Mesenchymal stem cell (in vitro differentiated cells and primary cell): ENCODE measurements around the gene CCDC30.

Source experiments
- DNase-seq: peaks from one replicate; pipeline ENCODE4 v3.0.0-alpha.2; 2013
- H2AFZ ChIP-seq: one replicate; pipeline ENCODE4 v1.6.1; 2013; ENCODE audit warnings: low read depth, mild to moderate bottlenecking, control low read depth, inconsistent platforms, low read length, moderate library complexity
- H2AK5ac ChIP-seq: 2 replicates; pipeline ENCODE4 v1.6.1; 2013; ENCODE audit warnings: low read length, moderate library complexity, mild to moderate bottlenecking, inconsistent platforms; ENCODE audit not compliant: severe bottlenecking
- H2BK120ac ChIP-seq: one replicate; pipeline ENCODE4 v1.6.1; 2013; ENCODE audit warnings: low read depth, mild to moderate bottlenecking, inconsistent platforms, low read length, moderate library complexity
- H2BK12ac ChIP-seq, 2 experiments: one replicate each; pipeline ENCODE4 v1.6.1; 2013; ENCODE audit warnings: inconsistent platforms in 2 of 2, low read length in 2 of 2, mild to moderate bottlenecking in 2 of 2, moderate library complexity in 2 of 2, control low read depth in 1 of 2
- H2BK15ac ChIP-seq: one replicate; pipeline ENCODE4 v1.6.1; 2013; ENCODE audit warnings: mild to moderate bottlenecking, low read depth, inconsistent platforms; ENCODE audit not compliant: poor library complexity, severe bottlenecking
- H2BK5ac ChIP-seq: 2 replicates; pipeline ENCODE4 v1.6.1; 2013; ENCODE audit warnings: low read depth, mild to moderate bottlenecking, low read length, control low read depth, inconsistent platforms; ENCODE audit not compliant: poor library complexity, severe bottlenecking
- H3K14ac ChIP-seq, 2 experiments: one replicate each; pipeline ENCODE4 v1.6.1; 2013; ENCODE audit warnings: inconsistent platforms in 2 of 2, low read length in 2 of 2, control low read depth in 1 of 2, mild to moderate bottlenecking in 1 of 2, moderate library complexity in 1 of 2
- H3K18ac ChIP-seq, 2 experiments: one replicate each; pipeline ENCODE4 v1.6.1; 2013; ENCODE audit warnings: inconsistent platforms in 2 of 2, low read length in 2 of 2, control low read depth in 1 of 2, low read depth in 1 of 2, mild to moderate bottlenecking in 1 of 2
- H3K23ac ChIP-seq, 2 experiments: one replicate each; pipeline ENCODE4 v1.6.1; 2013; ENCODE audit warnings: inconsistent platforms in 2 of 2, low read length in 2 of 2, mild to moderate bottlenecking in 2 of 2, moderate library complexity in 2 of 2, control low read depth in 1 of 2
- H3K27ac ChIP-seq: 2 replicates; pipeline ENCODE4 v1.5.1; 2013; ENCODE audit warnings: mild to moderate bottlenecking, moderate library complexity, low read length, control low read depth, inconsistent platforms; ENCODE audit not compliant: poor library complexity, severe bottlenecking
- H3K27me3 ChIP-seq, 2 experiments: 2 replicates each; pipeline versions ENCODE4 v1.6.1 to v1.7.0; 2013; ENCODE audit warnings: low read length in 2 of 2, mild to moderate bottlenecking in 2 of 2, moderate library complexity in 2 of 2, control low read depth in 1 of 2, inconsistent platforms in 1 of 2; ENCODE audit not compliant: control insufficient read depth in 1 of 2, insufficient read depth in 1 of 2
- H3K36me3 ChIP-seq, 2 experiments: 2 replicates each; pipeline versions ENCODE4 v1.6.1 to v1.7.0; 2013; ENCODE audit warnings: low read length in 2 of 2, control low read depth in 1 of 2, inconsistent platforms in 1 of 2, low read depth in 1 of 2, mild to moderate bottlenecking in 1 of 2; ENCODE audit not compliant: insufficient read depth in 2 of 2, control insufficient read depth in 1 of 2
- H3K4ac ChIP-seq, 2 experiments: one replicate each; pipeline ENCODE4 v1.6.1; 2013; ENCODE audit warnings: inconsistent platforms in 2 of 2, low read length in 2 of 2, mild to moderate bottlenecking in 2 of 2, moderate library complexity in 2 of 2, control low read depth in 1 of 2, low read depth in 1 of 2
- H3K4me1 ChIP-seq: 2 replicates; pipeline ENCODE4 v1.6.1; 2013; ENCODE audit warnings: low read depth, low read length, control low read depth; ENCODE audit not compliant: control insufficient read depth, insufficient read depth
- H3K4me2 ChIP-seq: 2 replicates; pipeline ENCODE4 v1.6.1; 2013; ENCODE audit warnings: low read length, mild to moderate bottlenecking, inconsistent platforms; ENCODE audit not compliant: poor library complexity, severe bottlenecking
- H3K4me3 ChIP-seq, 2 experiments: 2 replicates each; pipeline versions ENCODE4 v1.5.1 to v1.7.0; 2013; ENCODE audit warnings: low read length in 2 of 2, mild to moderate bottlenecking in 2 of 2, control low read depth in 1 of 2, low read depth in 1 of 2; ENCODE audit not compliant: insufficient read depth in 1 of 2
- H3K79me1 ChIP-seq: replicated peaks from 2 replicates; pipeline ENCODE4 v1.6.1; 2013; ENCODE audit warnings: mild to moderate bottlenecking, control low read depth, low read length, inconsistent platforms; ENCODE audit not compliant: poor library complexity, severe bottlenecking
- H3K9ac ChIP-seq: 2 replicates; pipeline ENCODE4 v1.7.0; 2013; ENCODE audit warnings: mild to moderate bottlenecking, low read length, moderate library complexity
- H3K9me3 ChIP-seq: 2 replicates; pipeline ENCODE4 v1.7.0; 2013; ENCODE audit warnings: mild to moderate bottlenecking, low read length; ENCODE audit not compliant: control insufficient read depth
- H4K8ac ChIP-seq: one replicate; pipeline ENCODE4 v1.6.1; 2013; ENCODE audit warnings: inconsistent platforms, mild to moderate bottlenecking, low read length, moderate library complexity
- H4K91ac ChIP-seq: one replicate; pipeline ENCODE4 v1.6.1; 2013; ENCODE audit warnings: mild to moderate bottlenecking, low read length, inconsistent platforms
- WGBS: methylation state at CpG from one replicate; pipeline ENCODE4 v1.1.7; 2013; ENCODE audit warnings: mixed read lengths; 5-methylcytosine and 5-hydroxymethylcytosine counted together

The CCDC30 gene

DNA sequence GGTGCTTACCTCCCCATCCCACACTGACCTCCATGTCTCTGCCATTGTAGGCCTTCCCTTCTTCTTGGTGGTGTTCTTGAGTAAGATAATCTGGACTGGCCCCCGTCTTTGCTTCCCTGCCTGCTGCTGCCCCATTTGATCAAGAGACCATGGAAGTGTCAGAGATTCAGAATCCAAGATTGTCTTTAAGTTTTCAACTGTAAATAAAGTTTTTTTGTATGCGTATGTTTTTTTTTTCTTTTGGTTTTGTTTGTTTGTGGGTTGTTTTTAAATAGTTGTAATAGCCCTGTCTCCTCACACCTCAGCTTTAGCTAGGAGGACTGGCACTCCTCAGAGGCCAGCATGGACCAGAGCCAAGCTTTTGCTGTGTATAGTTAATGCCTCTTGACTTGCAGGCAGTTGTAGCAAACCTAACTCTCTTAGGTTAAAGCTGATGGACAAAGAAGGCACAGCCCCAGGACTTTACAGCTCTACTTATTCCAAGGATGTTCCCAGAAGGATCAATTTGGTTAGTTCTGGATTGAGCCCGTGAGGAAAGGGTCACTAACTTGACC, 213.5 kb downstream of the CCDC30 start:
- 93% methylated on average over 3 of the region's 3 CpGs for WGBS
- Histone ChIP-seq H2BK12ac (no peak overlapping the region), H3K4me2 (no peak overlapping the region), H3K4me1 (no peaks in the 10 kb centered on the region), H2BK120ac (no peak overlapping the region), H2BK5ac (no peak overlapping the region), H3K14ac (no peak overlapping the region), H2AK5ac (no peak overlapping the region), H4K8ac (peak overlapping the region; percentile 2), H3K79me1 (no peaks in the 10 kb centered on the region), H3K23ac (no peak overlapping the region), H3K27me3 (no peaks in the 10 kb centered on the region), H4K91ac (no peak overlapping the region), H3K18ac (no peak overlapping the region), H3K27ac (no peak overlapping the region), H2AFZ (no peak overlapping the region), H3K36me3 (peaks cover 12 to 37% of the 10 kb centered on the region in 2 experiments), H3K4ac (no peak overlapping the region), H3K9me3 (no peaks in the 10 kb centered on the region), H3K9ac (no peak overlapping the region), H3K4me3 (no peak overlapping the region), H2BK15ac (no peak overlapping the region)
- DNase-seq = no peak

DNA sequence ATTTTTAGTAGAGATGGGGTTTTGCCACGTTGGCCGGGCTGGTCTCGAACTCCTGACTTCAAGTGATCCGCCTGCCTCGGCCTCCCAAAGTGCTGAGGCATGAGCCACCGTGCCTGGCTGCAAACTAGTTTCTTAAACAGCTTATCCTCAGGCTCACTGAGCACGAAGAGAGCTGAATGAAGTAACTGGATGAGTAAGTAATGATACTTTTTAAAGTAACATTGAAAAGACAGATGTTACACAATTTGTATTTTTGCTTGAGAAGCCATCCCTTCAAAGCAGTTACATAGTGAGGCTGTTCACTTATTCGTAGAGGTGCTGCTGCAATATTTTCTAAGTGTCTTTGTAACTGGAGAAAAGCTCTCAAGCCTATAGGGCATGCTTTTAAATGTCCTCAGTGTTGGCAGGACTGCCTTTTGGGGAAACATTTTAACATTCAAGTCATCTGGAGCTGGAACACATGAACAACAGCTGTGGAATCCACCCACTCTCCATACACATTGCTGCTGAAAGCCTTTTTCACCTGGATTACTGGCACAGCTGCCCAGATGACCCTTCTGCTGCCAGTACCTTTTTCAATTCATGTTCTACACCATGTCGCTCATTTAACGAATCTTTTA, 216.4 kb downstream of the CCDC30 start:
- Histone ChIP-seq H3K9ac (peak overlapping the region; percentile 97), H3K4me2 (no peak overlapping the region), H3K4me1 (peaks cover 2% of the 10 kb centered on the region), H3K36me3 (peaks cover 8 to 30% of the 10 kb centered on the region in 2 experiments), H3K79me1 (no peaks in the 10 kb centered on the region), H2BK120ac (no peak overlapping the region), H2BK15ac (no peak overlapping the region), H3K23ac (no peak overlapping the region), H2BK12ac (no peak overlapping the region), H3K4ac (no peak overlapping the region), H4K91ac (no peak overlapping the region), H3K18ac (no peak overlapping the region), H3K27ac (no peak overlapping the region), H2BK5ac (no peak overlapping the region), H3K14ac (no peak overlapping the region), H3K9me3 (no peaks in the 10 kb centered on the region), H4K8ac (no peak overlapping the region), H2AK5ac (no peak overlapping the region), H3K27me3 (no peaks in the 10 kb centered on the region), H3K4me3 (peak overlapping the region in 1 of 2 experiments; percentile 89), H2AFZ (no peak overlapping the region)
- 89% methylated on average over 10 of the region's 10 CpGs for WGBS
- DNase-seq = peak; percentile 23

DNA sequence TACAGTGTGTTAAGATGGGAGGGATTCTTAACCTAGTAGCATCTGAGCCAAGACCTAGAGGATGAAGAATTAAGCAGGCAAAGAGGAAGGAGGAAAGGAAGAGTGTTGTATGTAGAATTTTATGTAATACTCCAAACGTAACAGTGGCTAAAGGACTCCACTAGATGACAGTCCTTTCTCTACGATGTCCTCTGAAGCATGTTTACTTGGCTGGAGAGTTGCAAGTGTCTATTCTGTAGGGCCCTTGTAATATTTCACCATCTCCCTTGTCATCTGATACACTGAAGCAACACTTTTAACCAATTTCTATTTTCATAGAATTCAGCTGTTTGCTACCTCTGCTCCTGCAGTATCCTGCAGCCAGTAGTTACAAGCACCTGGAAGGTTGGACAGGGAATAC, 217.0 kb downstream of the CCDC30 start:
- Histone ChIP-seq H3K4me2 (no peak overlapping the region), H3K79me1 (no peaks in the 10 kb centered on the region), H3K4me3 (peak overlapping the region in 1 of 2 experiments; percentile 89), H3K4me1 (peaks cover 2% of the 10 kb centered on the region), H3K9ac (peak overlapping the region; percentile 97), H3K4ac (no peak overlapping the region), H2AK5ac (no peak overlapping the region), H2BK15ac (no peak overlapping the region), H4K8ac (no peak overlapping the region), H2BK12ac (no peak overlapping the region), H3K27ac (no peak overlapping the region), H4K91ac (no peak overlapping the region), H3K14ac (no peak overlapping the region), H2BK120ac (no peak overlapping the region), H2AFZ (no peak overlapping the region), H3K23ac (no peak overlapping the region), H3K36me3 (peaks cover 5 to 30% of the 10 kb centered on the region in 2 experiments), H3K9me3 (no peaks in the 10 kb centered on the region), H3K27me3 (no peaks in the 10 kb centered on the region), H2BK5ac (no peak overlapping the region), H3K18ac (no peak overlapping the region)
- no peak for DNase-seq
- 94% methylated on average over 2 of the region's 2 CpGs for WGBS

DNA sequence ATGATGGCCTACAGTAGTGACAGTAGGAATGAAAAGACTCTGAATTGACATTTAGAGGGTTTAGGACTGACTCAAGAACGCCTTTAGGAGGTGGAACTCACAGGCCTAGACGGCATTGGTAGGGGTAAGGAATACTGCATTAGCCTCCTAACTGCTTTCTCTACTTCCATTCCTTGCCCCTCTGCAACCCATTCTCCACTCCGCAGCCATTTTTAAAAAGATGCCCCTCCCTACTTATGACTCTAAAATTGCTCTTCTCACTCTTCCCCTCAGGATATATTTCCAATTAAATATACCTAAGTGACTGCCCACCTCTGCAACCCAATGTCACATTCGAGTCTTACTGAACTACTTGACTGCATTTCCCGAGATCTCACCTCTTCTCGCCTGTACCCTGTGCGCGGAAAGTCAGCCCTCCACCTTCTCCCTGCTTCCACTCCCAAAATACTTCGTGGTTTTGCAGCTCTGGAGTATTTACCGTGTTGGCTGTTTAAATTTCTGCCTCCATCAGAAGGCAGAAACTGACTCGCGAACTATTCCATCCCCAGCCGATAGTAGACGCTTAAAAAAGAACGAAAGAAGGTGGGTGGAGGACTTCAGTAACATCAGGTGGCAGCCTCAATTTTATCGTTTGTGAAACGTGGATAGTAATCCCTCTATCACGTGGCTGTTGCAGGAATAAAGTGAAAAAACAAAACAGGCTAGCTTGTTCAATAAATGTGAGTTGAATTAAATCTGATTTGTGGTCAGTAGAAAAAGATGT, 218.0 kb downstream of the CCDC30 start:
- Histone ChIP-seq H3K9me3 (no peaks in the 10 kb centered on the region), H3K18ac (no peak overlapping the region), H3K4me1 (peaks cover 2% of the 10 kb centered on the region), H3K36me3 (peaks cover 0 to 32% of the 10 kb centered on the region in 2 experiments), H2BK120ac (no peak overlapping the region), H3K27ac (peak overlapping the region; percentile 96), H2BK15ac (no peak overlapping the region), H3K4ac (peak overlapping the region in 1 of 2 experiments; percentile 60), H3K4me2 (peak overlapping the region; percentile 54), H3K27me3 (no peaks in the 10 kb centered on the region), H3K23ac (no peak overlapping the region), H4K8ac (no peak overlapping the region), H2BK5ac (no peak overlapping the region), H2BK12ac (no peak overlapping the region), H3K9ac (peak overlapping the region; percentile 97), H4K91ac (no peak overlapping the region), H3K79me1 (no peaks in the 10 kb centered on the region), H3K14ac (peak overlapping the region in 1 of 2 experiments; percentile 61), H3K4me3 (peak overlapping the region; percentile 78 to 89), H2AFZ (peak overlapping the region; percentile 29), H2AK5ac (no peak overlapping the region)
- WGBS = 14% methylated on average over 18 of the region's 18 CpGs
- DNase-seq = peak; percentile 40
